Activated CD8-positive, alpha-beta memory T cell treated with anti-CD3 and anti-CD28 coated beads, Interleukin-2, amount 50 U/mL, for 48 hours (primary cell): ENCODE measurements around the gene CRYAB.
"Not testable (repeated sequence)": the region's sequence is repeated elsewhere in the genome, so short reads cannot be mapped to it uniquely, and the experiment has no call there.

ENCODE experiments used
- DNase-seq: peaks from one replicate; pipeline ENCODE4 v3.0.0-alpha.2; 2020

The CRYAB gene

GRCh38 chr11:111905411-111905810, 6.2 kb downstream of the CRYAB start:
- no peak for DNase-seq

GRCh38 chr11:111886844-111887243, 24.7 kb downstream of the CRYAB start:
- no peak for DNase-seq

DNA sequence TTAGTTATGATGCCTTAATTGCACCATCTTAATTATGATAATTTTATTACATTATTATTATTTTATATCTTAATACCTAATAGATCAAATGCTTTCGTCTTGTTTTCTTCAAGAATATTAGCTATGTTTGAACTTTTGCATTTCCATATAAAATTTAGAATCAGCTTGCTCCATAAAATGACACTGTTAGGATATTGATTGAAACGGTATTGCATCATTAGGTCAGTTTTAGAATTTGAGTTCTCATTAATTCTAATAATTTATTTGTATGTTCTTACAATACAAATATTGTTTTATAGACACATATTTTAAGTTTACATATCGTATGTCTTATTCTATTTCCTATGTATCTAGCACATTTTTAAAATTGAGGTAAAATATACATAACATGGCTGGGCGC, 25.5 kb downstream of the CRYAB start:
- no peak for DNase-seq

- DNase-seq, result not testable (repeated sequence)
These were observed 26.5 kb downstream of the CRYAB start for GRCh38 chr11:111885053-111885452.

GRCh38 chr11:111882202-111882601, 29.4 kb downstream of the CRYAB start:
- no peak for DNase-seq

DNA sequence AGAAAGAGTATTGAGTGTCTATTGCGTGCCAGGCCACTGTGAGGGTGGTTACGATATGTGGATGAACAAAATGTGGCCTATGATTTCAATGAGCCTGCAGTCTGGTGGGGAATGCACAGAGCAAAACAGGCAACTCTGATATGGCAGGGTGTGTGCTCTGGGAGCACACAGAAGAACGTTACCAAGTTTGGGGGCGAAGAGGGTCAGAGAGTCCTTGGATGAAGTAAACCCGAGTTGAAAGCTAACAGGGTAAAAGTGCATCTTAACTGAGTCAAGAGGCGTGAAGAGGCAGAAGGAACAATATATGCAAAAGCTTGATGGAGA, 32.0 kb downstream of the CRYAB start:
- DNase-seq, result no peak

DNA sequence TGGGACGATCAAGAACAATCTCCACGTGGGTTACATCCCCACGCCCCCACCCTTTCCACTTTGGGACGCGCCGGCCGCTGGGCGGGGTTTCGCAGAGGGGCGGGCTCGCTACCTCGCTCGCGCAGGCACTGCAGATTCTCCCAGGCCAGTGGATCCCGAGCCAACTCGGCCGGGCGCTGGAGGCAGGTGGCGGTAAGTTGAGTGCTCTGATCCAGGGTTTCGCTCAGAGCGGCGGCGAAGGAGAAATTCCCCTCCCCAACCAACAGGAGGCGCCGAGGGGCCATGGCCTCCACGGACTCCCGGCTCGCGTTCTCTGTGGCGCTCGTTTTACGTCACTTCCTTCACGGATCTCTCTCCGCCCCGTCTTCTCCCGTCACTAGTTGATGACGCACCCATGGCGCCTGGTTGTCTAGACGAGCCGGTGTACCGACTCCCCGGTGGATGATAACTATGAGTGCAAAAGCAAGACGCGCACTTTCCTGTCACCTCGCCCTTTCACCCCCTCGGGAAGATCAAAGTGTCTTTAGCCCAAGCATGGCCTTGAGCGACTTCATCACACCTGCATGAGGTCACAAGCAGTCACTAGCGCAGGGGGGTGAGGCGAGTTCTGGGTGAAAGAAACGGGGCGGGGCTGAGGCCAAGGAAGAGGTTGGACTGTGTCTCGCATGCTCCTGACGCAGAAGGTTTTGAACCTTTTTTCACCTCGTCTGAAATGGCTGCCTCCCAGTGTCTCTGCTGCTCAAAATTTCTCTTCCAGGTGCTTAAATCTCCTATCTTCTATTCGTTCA, 32.5 kb downstream of the CRYAB start, which contains the start of the genes CFAP68 and FDXACB1:
Gene CFAP68 (plus strand): TSS at position 693 of the 788 bp plus-strand sequence. CDS start 20 bp downstream, at position 713.
Gene FDXACB1 (minus strand): TSS at position 317 of the 788 bp plus-strand sequence. CDS start 33 bp downstream, at position 284.
- DNase-seq, result peak; percentile 95

DNA sequence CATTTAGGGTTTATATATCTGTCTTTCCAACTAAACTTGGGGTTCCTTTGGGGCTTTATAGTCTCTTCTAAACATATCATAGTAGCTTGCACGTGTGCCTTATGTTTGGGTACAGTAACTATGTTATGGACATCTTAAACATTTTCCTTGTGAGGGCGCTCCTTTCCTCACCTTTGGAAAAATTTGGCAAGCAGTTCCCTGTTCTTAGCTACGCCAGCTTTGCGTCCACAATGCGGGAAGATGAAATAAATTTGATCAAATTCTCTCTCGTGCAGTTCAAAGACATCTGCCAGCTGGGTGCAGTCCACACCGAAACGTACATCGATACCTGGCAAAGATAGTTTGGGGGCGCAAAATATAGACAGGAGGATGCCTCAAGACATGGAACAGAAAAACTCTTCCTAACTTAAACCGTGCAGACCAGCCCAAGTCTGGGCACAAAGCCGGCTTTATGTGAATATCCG, 33.2 kb downstream of the CRYAB start:
- DNase-seq, result no peak

DNA sequence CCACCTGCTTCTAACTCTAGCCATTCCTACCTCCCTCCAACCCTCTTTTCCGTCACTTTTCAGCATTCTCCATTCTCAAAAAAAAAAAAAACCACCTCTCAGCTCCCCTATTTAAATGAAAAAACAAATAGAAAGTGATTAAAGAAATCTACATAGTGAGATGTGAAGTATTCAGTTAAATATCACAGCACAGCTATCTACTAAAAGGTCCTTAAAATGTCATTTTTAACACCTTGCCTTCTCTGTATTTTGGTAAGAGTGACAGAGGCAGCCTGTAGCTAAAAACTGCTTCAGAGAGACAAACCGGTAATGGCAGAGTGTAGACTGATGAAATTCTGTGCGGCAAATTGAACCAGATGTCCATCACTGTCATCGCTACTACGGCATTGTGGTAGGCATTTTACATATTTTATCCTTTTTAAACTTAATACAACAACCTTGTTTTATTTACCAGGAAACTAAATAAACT, 39.8 kb downstream of the CRYAB start:
- DNase-seq, result no peak

- DNase-seq, result peak; percentile 94
These were observed 40.5 kb downstream of the CRYAB start, which contains the start of gene ALG9 for GRCh38 chr11:111870886-111871692. ALG9 (minus strand) TSS chr11:111871581; CDS start chr11:111871482, 99 bp downstream.

- DNase-seq, result no peak
These were observed 41.1 kb downstream of the CRYAB start for GRCh38 chr11:111870522-111870885.

GRCh38 chr11:111870113-111870512, 41.5 kb downstream of the CRYAB start:
- no peak for DNase-seq

- DNase-seq, result no peak
These were observed 51.3 kb downstream of the CRYAB start for GRCh38 chr11:111860257-111860656.
